GF-D8 (cell line): Measurements from ENCODE around the gene CT45A3.
"Not testable (repeated sequence)": the region's sequence is repeated elsewhere in the genome, so short reads cannot be mapped to it uniquely, and the experiment has no call there.

Experiments used
- DNase-seq: peaks from one replicate; lab custom pipeline; 2025; lab: John Stamatoyannopoulos, UW

CT45A3 gene, protein sequence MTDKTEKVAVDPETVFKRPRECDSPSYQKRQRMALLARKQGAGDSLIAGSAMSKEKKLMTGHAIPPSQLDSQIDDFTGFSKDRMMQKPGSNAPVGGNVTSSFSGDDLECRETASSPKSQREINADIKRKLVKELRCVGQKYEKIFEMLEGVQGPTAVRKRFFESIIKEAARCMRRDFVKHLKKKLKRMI

DNA sequence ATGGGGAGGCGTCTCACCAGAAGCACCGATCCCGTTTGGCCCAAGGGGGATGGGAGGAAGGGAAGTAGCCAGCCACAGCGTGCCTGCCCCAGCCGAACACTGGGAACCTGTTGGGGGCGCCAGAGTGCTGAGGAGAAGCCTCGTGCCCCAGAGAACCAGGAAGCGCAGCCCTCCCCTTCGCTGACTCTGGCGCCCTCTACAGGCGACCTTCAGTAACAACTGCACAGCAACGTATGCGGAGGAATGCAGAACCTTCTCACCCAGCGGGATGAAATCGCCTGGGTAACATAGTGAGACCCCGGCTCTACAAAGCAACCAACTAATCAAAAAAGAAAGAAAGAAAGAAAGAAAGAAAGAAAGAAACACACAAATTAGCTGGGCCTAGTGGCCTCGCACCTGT lies at the start of gene CT45A3:
Gene CT45A3 (minus strand): TSS at position 101 of the 400 bp plus-strand sequence. CDS start 3,747 bp downstream, outside the sequence.
- DNase-seq: not testable (repeated sequence)

DNA sequence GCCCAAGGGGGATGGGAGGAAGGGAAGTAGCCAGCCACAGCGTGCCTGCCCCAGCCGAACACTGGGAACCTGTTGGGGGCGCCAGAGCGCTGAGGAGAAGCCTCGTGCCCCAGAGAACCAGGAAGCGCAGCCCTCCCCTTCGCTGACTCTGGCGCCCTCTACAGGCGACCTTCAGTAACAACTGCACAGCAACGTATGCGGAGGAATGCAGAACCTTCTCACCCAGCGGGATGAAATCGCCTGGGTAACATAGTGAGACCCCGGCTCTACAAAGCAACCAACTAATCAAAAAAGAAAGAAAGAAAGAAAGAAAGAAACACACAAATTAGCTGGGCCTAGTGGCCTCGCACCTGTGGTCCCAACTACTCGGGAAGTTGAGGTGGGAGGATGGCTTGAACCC lies 34.7 kb upstream of the CT45A3 start, which contains the start of gene CT45A6:
Gene CT45A6 (minus strand): TSS at position 101 of the 400 bp plus-strand sequence. CDS start 3,794 bp downstream, outside the sequence.
- not testable (repeated sequence) for DNase-seq

DNA sequence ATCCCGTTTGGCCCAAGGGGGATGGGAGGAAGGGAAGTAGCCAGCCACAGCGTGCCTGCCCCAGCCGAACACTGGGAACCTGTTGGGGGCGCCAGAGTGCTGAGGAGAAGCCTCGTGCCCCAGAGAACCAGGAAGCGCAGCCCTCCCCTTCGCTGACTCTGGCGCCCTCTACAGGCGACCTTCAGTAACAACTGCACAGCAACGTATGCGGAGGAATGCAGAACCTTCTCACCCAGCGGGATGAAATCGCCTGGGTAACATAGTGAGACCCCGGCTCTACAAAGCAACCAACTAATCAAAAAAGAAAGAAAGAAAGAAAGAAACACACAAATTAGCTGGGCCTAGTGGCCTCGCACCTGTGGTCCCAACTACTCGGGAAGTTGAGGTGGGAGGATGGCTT lies 17.4 kb upstream of the CT45A3 start, which contains the start of gene CT45A5:
Gene CT45A5 (minus strand): TSS at position 101 of the 400 bp plus-strand sequence. CDS start 3,774 bp downstream, outside the sequence.
- DNase-seq: not testable (repeated sequence)

DNA sequence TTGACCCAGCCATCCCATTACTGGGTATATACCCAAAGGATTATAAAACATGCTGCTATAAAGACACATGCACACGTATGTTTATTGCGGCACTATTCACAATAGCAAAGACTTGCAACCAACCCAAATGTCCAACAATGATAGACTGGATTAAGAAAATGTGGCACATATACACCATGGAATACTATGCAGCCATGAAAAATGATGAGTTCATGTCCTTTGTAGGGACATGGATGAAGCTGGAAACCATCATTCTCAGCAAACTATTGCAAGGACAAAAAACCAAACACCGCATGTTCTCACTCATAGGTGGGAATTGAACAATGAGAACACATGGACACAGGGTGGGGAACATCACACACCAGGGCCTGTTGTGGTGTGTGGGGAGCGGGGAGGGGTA lies 23.3 kb downstream of the CT45A3 start:
- DNase-seq: not testable (repeated sequence)

DNA sequence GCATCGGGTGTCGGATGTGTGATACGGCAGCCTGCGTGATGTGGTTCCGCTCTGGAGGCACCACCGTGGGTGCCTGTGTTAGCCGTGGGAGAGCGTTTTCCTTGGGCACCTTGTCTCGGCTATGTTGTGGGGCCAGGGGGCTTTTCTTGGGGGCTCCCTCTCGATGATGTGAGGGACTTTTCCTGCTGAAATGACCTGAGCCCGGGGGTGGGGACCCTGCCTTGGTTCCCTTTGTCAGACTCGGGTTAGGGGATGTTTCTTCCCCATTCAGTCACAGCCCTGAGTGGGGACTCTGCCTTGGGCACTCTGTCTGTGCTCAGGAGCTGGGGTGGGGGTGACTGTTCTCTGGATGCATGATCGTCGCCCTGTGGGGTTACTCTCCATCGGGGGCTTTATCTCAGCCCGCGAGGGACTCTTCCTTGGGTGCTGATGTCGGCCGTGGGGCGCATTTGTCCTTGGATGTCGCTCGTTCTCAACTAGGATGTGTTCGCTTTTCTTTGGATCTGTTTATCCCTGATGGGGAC lies 26.7 kb downstream of the CT45A3 start:
- DNase-seq: no peak

DNA sequence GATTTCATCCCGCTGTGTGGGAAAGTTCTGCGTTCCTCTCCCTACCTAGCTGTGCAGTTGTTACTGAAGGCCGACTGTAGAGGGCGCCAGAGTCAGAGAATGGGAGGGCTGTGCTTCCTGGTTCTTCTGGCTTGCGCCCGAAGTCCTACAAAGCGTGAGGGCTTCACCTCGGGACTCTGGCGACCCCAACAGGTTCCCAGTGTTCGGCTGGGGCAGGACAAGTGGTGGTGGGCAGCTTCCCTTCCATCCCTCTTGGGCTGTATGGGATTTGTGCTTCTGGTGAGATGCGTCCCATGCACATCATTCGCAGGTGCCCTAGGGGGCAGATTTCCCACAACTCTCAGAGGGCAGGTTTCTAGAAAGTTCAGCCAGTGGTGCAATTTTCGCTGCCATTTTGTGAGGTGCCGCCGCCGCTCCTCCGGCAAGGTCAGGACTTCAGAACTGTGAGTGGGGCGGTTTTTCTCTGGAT lies 27.3 kb downstream of the CT45A3 start:
- no peak for DNase-seq

DNA sequence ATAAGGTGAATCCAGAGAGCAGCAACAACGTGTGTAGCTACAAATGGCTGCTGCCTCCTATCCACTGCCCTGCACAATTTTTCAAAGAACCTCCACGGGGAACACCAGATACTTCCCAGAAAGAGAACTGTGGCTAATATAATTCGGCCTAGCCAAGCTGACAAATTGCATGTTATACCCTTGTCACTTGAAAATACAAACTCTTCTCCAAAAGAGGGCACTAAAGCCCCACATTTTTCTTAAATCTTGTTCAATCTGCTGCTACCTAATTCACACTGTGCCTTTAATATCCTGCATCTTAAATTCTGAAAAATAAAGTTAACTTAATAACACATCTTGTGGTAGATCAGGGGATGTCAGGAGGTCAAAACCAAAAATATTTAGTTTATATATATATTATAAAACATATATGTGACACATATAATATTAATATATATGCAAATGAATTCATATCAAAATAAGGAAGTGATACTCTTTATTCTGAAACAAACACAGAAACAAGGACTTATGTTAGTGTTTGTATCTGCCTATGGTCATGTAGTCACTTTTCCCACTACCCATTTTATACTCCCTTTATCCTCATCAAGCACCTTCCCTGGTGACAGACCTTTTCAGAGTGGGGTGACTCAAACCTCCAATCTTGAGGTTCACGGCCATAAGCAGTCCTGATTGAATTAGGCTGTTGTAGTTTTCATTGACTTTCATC lies 30.5 kb downstream of the CT45A3 start:
- no peak for DNase-seq

DNA sequence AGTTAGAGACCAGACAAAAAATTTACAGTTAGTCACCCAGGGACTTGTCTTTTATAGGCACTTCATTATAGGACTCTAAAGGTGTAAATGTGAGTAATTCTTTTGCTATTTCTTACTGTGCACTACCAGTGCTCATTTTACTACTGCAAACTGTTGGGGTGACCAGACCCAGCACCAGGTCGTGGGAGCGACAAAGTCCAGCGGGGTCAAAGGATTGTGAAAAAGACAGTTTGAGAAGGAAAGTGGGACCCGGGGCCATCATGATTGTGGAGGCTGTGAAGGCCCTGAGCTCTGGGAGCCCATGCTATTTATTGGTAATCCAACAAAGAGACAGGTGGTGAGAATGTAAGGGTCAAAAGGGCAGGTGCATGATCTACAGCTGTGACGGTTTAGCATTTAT lies 33.3 kb downstream of the CT45A3 start:
- not testable (repeated sequence) for DNase-seq

DNA sequence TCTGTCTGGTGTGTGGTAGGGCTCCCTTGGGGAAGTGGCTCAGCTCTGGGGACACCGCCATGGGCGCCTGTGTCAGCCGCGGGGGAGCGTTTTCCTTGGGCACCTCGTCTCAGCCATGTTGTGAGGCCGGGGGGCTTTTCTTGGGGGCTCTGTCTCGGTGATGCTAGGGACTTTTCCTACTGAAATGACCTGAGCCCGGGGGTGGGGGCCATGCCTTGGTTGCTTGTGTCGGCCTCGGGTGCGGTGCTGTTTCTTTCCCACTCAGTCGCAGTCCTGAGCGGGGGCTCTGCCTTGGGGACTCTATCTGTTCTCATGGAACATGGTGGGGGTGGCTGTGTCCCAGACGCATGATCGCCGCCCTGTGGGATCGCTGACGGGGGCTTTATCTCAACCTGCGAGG lies 54.2 kb downstream of the CT45A3 start:
- DNase-seq: no peak

DNA sequence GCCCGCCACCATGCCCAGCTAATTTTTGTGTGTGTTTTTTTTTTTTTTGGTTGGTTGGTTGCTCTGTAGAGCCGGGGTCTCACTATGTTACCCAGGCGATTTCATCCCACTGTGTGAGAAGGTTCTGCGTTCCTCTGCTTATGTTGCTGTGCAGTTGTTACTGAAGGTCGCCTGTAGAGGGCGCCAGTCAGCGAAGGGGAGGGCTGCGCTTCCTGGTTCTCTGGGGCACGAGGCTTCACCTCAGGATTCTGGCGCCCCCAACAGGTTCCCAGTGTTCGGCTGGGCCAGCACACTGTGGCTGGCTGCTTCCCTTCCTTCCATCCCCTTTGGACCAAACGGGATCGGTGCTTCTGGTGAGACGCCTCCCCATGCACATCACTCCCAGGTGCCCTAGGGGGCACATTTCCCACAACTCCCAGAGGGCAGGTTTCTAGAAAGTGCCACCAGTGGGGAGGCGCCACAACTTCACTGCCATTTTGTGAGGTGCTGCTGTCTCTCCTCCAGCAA lies 54.8 kb downstream of the CT45A3 start, which contains the start of gene CT45A1:
Gene CT45A1 (plus strand): TSS at position 457 of the 507 bp plus-strand sequence. CDS start 5,302 bp downstream, outside the sequence.
- DNase-seq: not testable (repeated sequence)
